HepG2 (cell line): Measurements from ENCODE around the gene TSEN54. TPM values are rescaled to one million over a fixed set of nuclear protein-coding genes. Genes with fewer than 3 reads are reported as not detected.

Experiments
- ARID2 ChIP-seq: sonication (generic); formaldehyde crosslinking; IDR thresholded peaks from 2 replicates; pipeline ENCODE4 v1.8.1; 2022; ENCODE audit warnings: mild to moderate bottlenecking, missing genetic modification reagents, borderline replicate concordance
- ARID5B ChIP-seq: IDR thresholded peaks from 2 replicates; pipeline ENCODE4 v1.4.0; 2020; ENCODE audit warnings: mild to moderate bottlenecking, missing genetic modification reagents
- ATF2 ChIP-seq: sonication (generic); formaldehyde crosslinking; IDR thresholded peaks from 2 replicates; pipeline ENCODE4 v1.4.0; 2020; ENCODE audit warnings: missing genetic modification reagents
- ATF5 ChIP-seq: sonication (generic); formaldehyde crosslinking; IDR thresholded peaks from 2 replicates; pipeline ENCODE4 v1.4.0; 2020; ENCODE audit warnings: mild to moderate bottlenecking, low read depth, missing genetic modification reagents
- EEA1 ChIP-seq: sonication (generic); formaldehyde crosslinking; IDR thresholded peaks from 2 replicates; pipeline ENCODE4 v1.5.1; 2020; ENCODE audit warnings: mild to moderate bottlenecking, missing genetic modification reagents, borderline replicate concordance
- ZBTB46 ChIP-seq: sonication (generic); formaldehyde crosslinking; IDR thresholded peaks from 2 replicates; pipeline ENCODE4 v1.4.0; 2020; ENCODE audit warnings: mild to moderate bottlenecking, missing genetic modification reagents, borderline replicate concordance
- ZGPAT ChIP-seq: IDR thresholded peaks from 2 replicates; pipeline ENCODE4 v1.6.1; 2016; ENCODE audit warnings: mild to moderate bottlenecking
- ZMYM3 ChIP-seq: sonication (generic); formaldehyde crosslinking; IDR thresholded peaks from 2 replicates; pipeline ENCODE4 v1.5.1; 2020; ENCODE audit warnings: mild to moderate bottlenecking, missing genetic modification reagents
- ZNF121 ChIP-seq: sonication (generic); formaldehyde crosslinking; IDR thresholded peaks from 2 replicates; pipeline ENCODE4 v1.5.0; 2020; ENCODE audit warnings: mild to moderate bottlenecking, missing genetic modification reagents
- ZNF124 ChIP-seq: sonication (generic); formaldehyde crosslinking; IDR thresholded peaks from 2 replicates; pipeline ENCODE4 v1.4.0; 2020; ENCODE audit warnings: missing genetic modification reagents
- ZNF230 ChIP-seq: sonication (generic); formaldehyde crosslinking; IDR thresholded peaks from 2 replicates; pipeline ENCODE4 v1.4.0; 2020; ENCODE audit warnings: mild to moderate bottlenecking, missing genetic modification reagents
- ZNF382 ChIP-seq: sonication (generic); formaldehyde crosslinking; IDR thresholded peaks from 2 replicates; pipeline ENCODE4 v1.5.0; 2020; ENCODE audit warnings: missing genetic modification reagents, mild to moderate bottlenecking, borderline replicate concordance
- ZNF580 ChIP-seq: IDR thresholded peaks from 2 replicates; pipeline ENCODE4 v1.6.1; 2016; ENCODE audit warnings: low read depth, borderline replicate concordance
- ZNF652 ChIP-seq: IDR thresholded peaks from 2 replicates; pipeline ENCODE4 v1.6.1; 2016; ENCODE audit warnings: low read depth, borderline replicate concordance
- polyA plus RNA-seq, 8 experiments: library from polyadenylated mRNA; depleted of rRNA in 3 of 8; stranded (reverse) in 7 of 8; unstranded in 1 of 8; fragments of >200 nt; fragmentation: Illumina TruSeq in 4 of 8; extraction: Trizol in 4 of 8; gene quantifications; 2 replicates each; pipeline versions ENCODE4 v1.2.1 to v1.2.3, GENCODE V29; 2011 to 2016; ENCODE audit warnings: low read depth in 4 of 8, missing spikeins in 1 of 8, mixed read lengths in 1 of 8; ENCODE audit not compliant: insufficient read depth in 1 of 8
- total RNA-seq, 5 experiments: library from RNA; depleted of rRNA; stranded (reverse); fragments of >200 nt; fragmentation: Illumina TruSeq; extraction: Trizol; gene quantifications; 2 replicates each; pipeline ENCODE4 v1.2.3, GENCODE V29; 2016; ENCODE audit warnings: low read depth in 1 of 5

TSEN54 gene
- total and polyA plus RNA-seq, 2 of the 13 experiments (the other 11 are each of a cell fraction or from before 2014, with no cell fraction given): 62.9 to 63.3 TPM

- TF ChIP-seq EEA1 (CRISPR knock-in tag): peak; percentile 2; the same call in 1 of the 2 replicates
- no peak; the same call in 1 of the 2 replicates for TF ChIP-seq ZNF124 (CRISPR knock-in tag)
- peak; percentile 22; the same call in 1 of the 2 replicates for TF ChIP-seq ZNF121 (CRISPR knock-in tag)
- TF ChIP-seq ARID5B: peak; percentile 36; the same call in 1 of the 2 replicates
- no peak for TF ChIP-seq ATF5 (CRISPR knock-in tag)
- TF ChIP-seq ZNF652 (CRISPR knock-in tag): no peak
- TF ChIP-seq ARID2: no peak
- no peak for TF ChIP-seq ZNF382 (CRISPR knock-in tag)
- TF ChIP-seq ZNF580: peak; percentile 72; the same call in 1 of the 2 replicates
- TF ChIP-seq ATF2 (CRISPR knock-in tag): peak; percentile 23; the same call in 1 of the 2 replicates
- TF ChIP-seq ZNF230 (CRISPR knock-in tag): peak; percentile 70
- TF ChIP-seq ZGPAT (CRISPR knock-in tag): peak; percentile 96
- TF ChIP-seq ZBTB46 (CRISPR knock-in tag): 0 out of 2 replicates have a peak, but pooled peaks have one; percentile 55
- peak; percentile 68 for TF ChIP-seq ZMYM3 (CRISPR knock-in tag)
Measured at GRCh38 chr17:75524970-75525805, 8.9 kb downstream of the TSEN54 start, which contains the start of gene LLGL2 (continued).
